Pancreas (tissue), 10 donors: ENCODE data around the gene GRIP2. TPM values are rescaled to one million over a fixed set of nuclear protein-coding genes. Genes with fewer than 3 reads are reported as not detected.

Source experiments
- ATAC-seq, 4 donors: fragments of 200-7000 bp; cut with Tn5 transposase; one replicate each; pipeline versions ENCODE4 v1.8.0 to v1.9.1; 2020; ENCODE audit warnings: mild to moderate bottlenecking in 4 of 4, moderate library complexity in 4 of 4
- DNase-seq, 6 donors: peaks; one replicate each; pipeline ENCODE4 v3.0.0-alpha.2; 2020
- FAIRE-seq: peaks from 2 replicates; lab custom pipeline; 2012; peaks lifted over from hg19 to GRCh38; lab: Jason Lieb, UNC
- H3K27ac ChIP-seq, 4 donors: fragments of 200-600 bp; sonication (generic); 1 replicate in 3 of 4; 2 replicates in 1 of 4; pipeline versions ENCODE4 v1.5.0 to v1.8.0; 2020
- H3K27me3 ChIP-seq, 4 donors: fragments of 200-600 bp; one replicate each; pipeline ENCODE4 v1.8.0; 2021
- H3K36me3 ChIP-seq, 3 donors: fragments of 200-600 bp; sonication (generic) in 1 of 3; one replicate each; pipeline versions ENCODE4 v1.5.0 to v1.8.0; 2020 to 2021
- H3K4me1 ChIP-seq, 3 donors: fragments of 200-600 bp; one replicate each; pipeline ENCODE4 v1.8.0; 2021
- H3K4me3 ChIP-seq, 4 donors: fragments of 200-600 bp; sonication (generic) in 2 of 4; one replicate each; pipeline versions ENCODE4 v1.5.0 to v1.8.0; 2020 to 2021
- H3K9me3 ChIP-seq, 4 donors: fragments of 200-600 bp; one replicate each; pipeline ENCODE4 v1.8.0; 2021
- CTCF ChIP-seq, 4 donors: fragments of 200-600 bp; sonication (generic) in 3 of 4; IDR thresholded peaks; one replicate each; pipeline versions ENCODE4 v1.5.0 to v1.8.0; 2021; ENCODE audit warnings: antibody characterized with exemption in 4 of 4
- WGBS, 2 donors: extraction: QIAGEN DNeasy Blood & Tissue Kit; methylation state at CpG; one replicate each; pipeline ENCODE4 v1.1.7; 2013; 5-methylcytosine and 5-hydroxymethylcytosine counted together
- intact Hi-C, 3 donors: fragments of 100-400 bp; cut with DNase I; formaldehyde crosslinking; loops; one replicate each; pipeline versions ENCODE4 v1.11.1 to v1.14.2; 2022
- polyA plus RNA-seq, 2 donors: library from polyadenylated mRNA; stranded (reverse); fragments of 200-250 nt; gene quantifications; one replicate each; pipeline ENCODE4 v1.2.3, GENCODE V29; 2013
- total RNA-seq, 6 donors: library from RNA; stranded (reverse); fragmentation: NEBNext Ultra II Directional in 4 of 6; extraction: Animal tissue kit (Norgen Biotek cat#: 25700) in 4 of 6; gene quantifications; one replicate each; pipeline versions ENCODE4 v1.2.1 to v1.2.4, GENCODE V29; 2021 to 2023
- donor health status: healthy with polysubstance abuse.
- donor health status: DM: no; HTN: no; CAD: no; lungs with moderate emphysema.
- donor health status: DM: no; HTN: no; CAD: no.
- donor health status: control.
- donor health status: control.
- donor health status: Bipolar disorder and iron deficiency.
- donor health status: DM: yes; HTN: yes; CAD: no.
- donor health status: DM: no; HTN: no; CAD: no.
- donor health status: DM: no; HTN: no; CAD: no.
- donor health status: DM: yes; HTN: yes; CAD: no.

The GRIP2 gene
- total and polyA plus RNA-seq, 8 donors, result 0.16 to 0.94 (median 0.35) TPM

DNA sequence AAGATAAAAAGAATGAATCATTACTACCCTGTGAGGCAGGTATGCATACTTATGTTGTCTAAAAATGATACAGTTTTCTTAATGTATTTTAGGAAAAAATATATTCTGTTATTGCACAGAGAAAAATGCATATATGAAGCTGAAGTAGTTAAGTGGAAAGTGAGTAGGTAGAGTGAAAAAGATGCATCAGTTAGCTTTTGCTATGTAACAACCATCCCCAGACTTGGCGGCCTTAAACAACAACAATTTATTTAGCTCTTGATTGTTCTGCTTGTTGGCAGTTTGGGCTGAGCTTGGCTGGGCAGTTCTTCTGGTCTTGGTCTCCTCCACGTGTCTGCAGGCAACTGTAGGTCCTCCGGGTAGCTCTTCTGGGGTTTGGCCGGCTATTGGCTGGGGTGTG, 92.1 kb downstream of the GRIP2 start:
- peaks cover 0 to 14% (median 9%) of the 10 kb centered on the region in 3 donors for H3K4me1 ChIP-seq
- intact Hi-C loops, result no loop called here

DNA sequence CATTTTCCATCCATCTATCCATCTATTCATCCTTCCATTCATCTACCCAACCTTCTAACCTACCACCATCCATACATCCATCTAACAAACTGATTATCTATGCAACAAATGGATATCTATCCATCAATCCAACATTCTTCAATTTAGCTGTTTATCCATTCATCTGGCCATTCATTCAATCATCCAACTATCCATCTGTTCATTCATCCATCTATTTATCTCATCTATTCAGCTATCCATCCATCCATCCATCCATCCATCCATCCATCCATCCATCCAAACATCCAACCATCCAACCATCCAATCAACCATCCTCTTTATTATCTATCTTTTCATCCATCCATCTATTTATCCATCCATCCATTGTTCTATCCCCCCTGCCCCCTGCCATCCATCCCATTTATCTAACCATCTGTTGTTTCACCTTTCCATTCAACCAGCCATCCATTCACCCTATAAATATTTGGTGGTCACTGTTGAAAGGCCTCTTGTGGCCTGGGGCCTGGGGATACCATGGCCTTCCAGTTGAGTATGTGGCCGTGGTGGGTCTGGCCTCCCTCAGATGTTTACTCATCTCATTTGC, 93.1 kb downstream of the GRIP2 start:
- intact Hi-C loops, result no loop called here
- no peak for FAIRE-seq
- no peaks in the 10 kb centered on the region for H3K9me3 ChIP-seq

More for the DNA sequence above, 92.1 kb downstream of the GRIP2 start:
- Histone ChIP-seq H3K36me3 (no peaks in the 10 kb centered on the region), H3K27ac (no peak overlapping the region), H3K4me3 (no peak overlapping the region), H3K27me3 (no peaks in the 10 kb centered on the region), H3K9me3 (no peaks in the 10 kb centered on the region)
- 83 to 95% methylated on average over 4 of the region's 4 CpGs for WGBS, 2 donors
- DNase-seq (no peak), FAIRE-seq (no peak), ATAC-seq (no peak)
- no peak for TF ChIP-seq CTCF (IDR thresholded peaks at IDR 0.05)

GRCh38 chr3:14445773-14446172, 94.4 kb downstream of the GRIP2 start:
- H3K4me3 ChIP-seq, result no peak overlapping the region
- no peak overlapping the region for H3K27ac ChIP-seq
- no peaks in the 10 kb centered on the region for H3K4me1 ChIP-seq
- no peaks in the 10 kb centered on the region for H3K36me3 ChIP-seq
- TF ChIP-seq CTCF (IDR thresholded peaks at IDR 0.05), result no peak
- 95 to 99% methylated on average over 4 of the region's 4 CpGs for WGBS, 2 donors
- intact Hi-C loops, result no loop called here
- ATAC-seq, result no peak
- H3K27me3 ChIP-seq, result no peaks in the 10 kb centered on the region
- no peak for FAIRE-seq
- no peak for DNase-seq
- H3K9me3 ChIP-seq, result no peaks in the 10 kb centered on the region

More for the DNA sequence above, 93.1 kb downstream of the GRIP2 start:
- H3K4me3 ChIP-seq, result no peak overlapping the region
- DNase-seq (no peak), ATAC-seq (no peak)
- peaks cover 0 to 6% (median 4%) of the 10 kb centered on the region in 3 donors for H3K4me1 ChIP-seq
- H3K27ac ChIP-seq, result no peak overlapping the region
- WGBS, 2 donors, result 81 to 91% methylated on average over 1 of the region's 1 CpG
- no peaks in the 10 kb centered on the region for H3K27me3 ChIP-seq
- no peaks in the 10 kb centered on the region for H3K36me3 ChIP-seq
- TF ChIP-seq CTCF (IDR thresholded peaks at IDR 0.05), result no peak

DNA sequence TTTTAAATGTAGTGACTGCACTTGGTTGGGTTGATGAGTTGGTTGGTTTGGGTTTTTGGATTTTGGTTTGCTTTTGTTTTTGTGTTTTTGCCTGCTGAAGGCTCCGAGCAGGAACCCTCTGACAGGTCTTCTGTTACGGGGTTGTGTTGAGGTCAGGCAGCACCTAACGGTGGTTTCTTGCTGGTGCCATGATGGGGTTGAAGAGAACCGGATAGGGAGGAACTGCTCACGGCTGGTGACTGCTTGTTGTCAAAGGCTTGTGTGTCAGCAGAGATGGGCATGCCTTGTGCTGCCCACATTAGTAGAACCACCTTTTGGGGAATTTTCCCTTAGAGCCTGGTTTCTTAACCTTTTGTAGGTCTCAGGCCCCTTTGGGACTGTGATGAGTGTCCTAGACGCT, 95.8 kb downstream of the GRIP2 start:
- DNase-seq (no peak), FAIRE-seq (no peak), ATAC-seq (no peak)
- peaks cover 0 to 4% (median under 1%) of the 10 kb centered on the region in 3 donors for H3K4me1 ChIP-seq
- no peak overlapping the region for H3K27ac ChIP-seq
- H3K36me3 ChIP-seq, result no peaks in the 10 kb centered on the region
- TF ChIP-seq CTCF (IDR thresholded peaks at IDR 0.05), result no peak
- no peaks in the 10 kb centered on the region for H3K27me3 ChIP-seq
- H3K9me3 ChIP-seq, result no peaks in the 10 kb centered on the region
- WGBS, 2 donors, result 93% methylated on average over 6 of the region's 6 CpGs
- no peak overlapping the region for H3K4me3 ChIP-seq
- intact Hi-C loops, result no loop called here

- no peaks in the 10 kb centered on the region for H3K9me3 ChIP-seq
- FAIRE-seq (no peak), DNase-seq (no peak), ATAC-seq (no peak)
- no peak for TF ChIP-seq CTCF (IDR thresholded peaks at IDR 0.05)
- H3K27me3 ChIP-seq, result no peaks in the 10 kb centered on the region
- H3K27ac ChIP-seq, result no peak overlapping the region
- WGBS, 2 donors, result 84 to 89% methylated on average over 6 of the region's 6 CpGs
- H3K4me3 ChIP-seq, result no peak overlapping the region
- intact Hi-C loops, result no loop called here
- H3K4me1 ChIP-seq, result peaks cover 0 to 11% (median 7%) of the 10 kb centered on the region in 3 donors
- H3K36me3 ChIP-seq, result no peaks in the 10 kb centered on the region
These were observed 98.2 kb downstream of the GRIP2 start for GRCh38 chr3:14441920-14442300.
